ENCODE results near the gene SUMF1.

DNA sequence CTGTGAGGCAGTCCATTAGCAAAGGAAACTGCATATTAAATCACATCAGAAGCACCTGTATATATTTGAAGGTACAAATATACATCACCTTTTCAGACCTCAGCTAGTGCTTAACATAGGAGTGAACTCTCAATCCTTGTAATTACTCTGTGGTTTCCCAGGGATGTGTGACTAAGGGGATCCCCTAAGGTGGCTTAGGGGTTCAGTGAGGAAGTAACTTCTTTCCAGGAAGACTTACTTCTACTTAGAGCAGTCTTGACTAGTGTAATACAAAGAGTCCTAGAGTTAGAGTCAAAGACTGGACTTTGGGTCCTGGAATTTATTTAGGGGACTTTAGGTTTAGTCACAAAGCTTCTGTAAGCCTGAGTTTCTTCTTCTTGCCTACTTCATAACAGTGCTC lies 8.7 kb upstream of the SUMF1 start:
- TF ChIP-seq ELF4 (IDR thresholded peaks at IDR 0.05) (no peak), SUZ12 (IDR thresholded peaks at IDR 0.05) (no peak), SP1 (IDR thresholded peaks at IDR 0.05) (no peak), LEF1 (IDR thresholded peaks at IDR 0.05; ENCODE audit: borderline replicate concordance) (no peak)

Measured in HEK293T (cell line).